ENCODE measurements around the gene ZSCAN22. TPM values are rescaled to one million over a fixed set of nuclear protein-coding genes. Genes with fewer than 3 reads are reported as not detected.

Gene ZSCAN22
- total and polyA plus RNA-seq, 11 donors, result 0.65 to 3.1 (median 1.9) TPM

GRCh38 chr19:58385313-58385890 is 58.6 kb downstream of the ZSCAN22 start:
- Histone ChIP-seq H3K4me3 (peak overlapping the region in 8 of 12 donors; percentile 60 to 99 (median 82)), H3K9me3 (no peaks in the 10 kb centered on the region), H3K36me3 (peaks cover 0 to 25% (median 23%) of the 10 kb centered on the region in 9 donors), H3K27ac (peak overlapping the region in 7 of 12 donors; percentile 90 to 98 (median 96)), H3K4me1 (peaks cover 5 to 44% (median 34%) of the 10 kb centered on the region in 12 donors), H3K27me3 (no peaks in the 10 kb centered on the region)
- TF ChIP-seq POLR2A (IDR thresholded peaks at IDR 0.05) (no peak), CTCF (IDR thresholded peaks at IDR 0.05) (no peak)
- no peak for ATAC-seq
- no peak for DNase-seq
- intact Hi-C loops (cut with DNase I), result no loop called here
- WGBS, 4 donors, result 87 to 93% (median 88%) methylated on average over 8 to 9 of the region's 9 CpGs

DNA sequence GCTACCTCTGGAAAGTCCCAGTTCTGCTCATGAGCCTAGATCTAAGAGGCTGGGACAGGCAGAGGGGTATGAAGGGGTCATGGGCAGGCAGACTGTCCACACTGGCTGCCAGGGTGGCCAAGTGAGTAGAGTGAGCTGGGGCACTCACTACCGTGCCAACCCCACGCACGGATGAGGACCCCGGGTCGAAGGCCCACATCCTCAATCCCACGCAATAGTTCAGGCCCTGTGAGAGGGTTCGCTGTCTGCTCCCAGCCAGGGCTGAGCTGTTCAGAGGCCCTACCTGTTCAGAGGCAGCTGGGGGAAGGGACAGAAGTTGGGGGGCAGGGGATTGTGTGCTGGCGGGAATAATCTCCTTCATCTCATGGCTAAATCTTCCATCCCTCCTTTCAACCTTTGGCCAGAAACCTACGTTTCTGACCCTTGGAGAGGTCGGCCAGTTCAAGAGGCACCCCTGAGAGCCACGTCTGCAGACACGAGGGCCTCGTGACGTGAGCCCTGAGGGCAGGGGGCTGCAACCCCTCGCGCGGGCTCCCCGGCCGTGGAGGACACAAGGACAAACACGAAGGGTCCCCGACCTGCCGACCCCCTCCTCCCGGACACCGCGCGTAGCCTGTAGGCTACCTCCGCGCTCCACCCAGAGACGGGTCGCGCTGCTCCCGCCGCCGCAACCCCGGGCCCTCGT is 59.2 kb downstream of the ZSCAN22 start:
- peak overlapping the region; percentile 81 to 99 (median 97) for H3K27ac ChIP-seq
- ATAC-seq (peak in 3 of 4 donors; percentile 1 to 24 (median 13)), DNase-seq (peak in 1 of 5 donors; percentile 53)
- H3K4me3 ChIP-seq, result peak overlapping the region; percentile 60 to 99 (median 77)
- peaks cover 0 to 31% (median 29%) of the 10 kb centered on the region in 9 donors for H3K36me3 ChIP-seq
- no peaks in the 10 kb centered on the region for H3K27me3 ChIP-seq
- peaks cover 5 to 47% (median 34%) of the 10 kb centered on the region in 12 donors for H3K4me1 ChIP-seq
- intact Hi-C loops (cut with DNase I), result loop anchor here in 2 of 10 donors (2.0 kb wide), 2 partner anchors 15 to 59 kb away; partner anchors contain the start of gene ZSCAN22 (in 1 of the 2)
- TF ChIP-seq CTCF (IDR thresholded peaks at IDR 0.05) (no peak), POLR2A (IDR thresholded peaks at IDR 0.05) (no peak)
- WGBS, 4 donors, result 4 to 15% (median 12%) methylated on average over 23 to 36 of the region's 36 CpGs
- no peaks in the 10 kb centered on the region for H3K9me3 ChIP-seq

DNA sequence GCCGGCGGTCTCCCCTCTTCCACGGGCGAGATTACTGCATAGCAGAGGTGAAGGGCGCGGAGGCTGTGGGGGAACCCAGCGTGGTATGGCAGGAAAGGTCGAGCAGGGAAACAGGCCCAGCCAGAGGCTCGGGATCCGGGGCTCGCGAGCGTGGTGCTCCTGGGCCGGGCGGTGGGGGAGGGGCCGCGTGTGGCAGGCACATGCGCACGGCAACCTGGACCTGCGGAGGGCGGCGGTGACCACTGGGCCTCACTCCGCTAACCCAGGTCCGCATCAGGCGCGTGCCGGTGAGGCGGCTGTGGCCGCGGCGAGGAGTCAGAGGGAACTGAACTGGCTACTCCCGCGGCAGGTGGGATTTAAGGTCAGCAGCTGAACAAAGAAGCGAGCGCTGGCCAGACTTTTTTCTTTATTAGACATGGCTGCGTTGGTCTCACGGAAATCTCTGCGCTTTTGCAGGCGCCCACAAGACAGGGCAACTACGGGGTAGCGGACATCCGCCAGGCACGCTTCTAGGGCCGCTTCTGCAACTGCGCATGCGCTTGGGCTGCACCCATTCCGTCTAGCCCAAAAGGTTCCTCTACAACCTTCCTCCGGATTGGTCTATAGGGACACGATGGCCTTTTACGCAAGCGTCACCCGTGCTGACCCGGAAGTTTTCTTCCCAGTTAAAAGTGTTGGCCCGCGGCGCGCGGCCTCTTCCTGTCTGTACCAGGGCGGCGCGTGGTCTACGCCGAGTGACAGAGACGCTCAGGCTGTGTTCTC is 60.0 kb downstream of the ZSCAN22 start, which contains the start of gene RPS5:
Gene RPS5, plus strand, starts transcription at position 694 of the 762 bp plus-strand sequence. CDS start 869 bp downstream, outside the sequence.
- peaks cover 5 to 42% (median 29%) of the 10 kb centered on the region in 12 donors for H3K4me1 ChIP-seq
- H3K36me3 ChIP-seq, result peaks cover 0 to 38% (median 36%) of the 10 kb centered on the region in 9 donors
- peak in 1 of 2 donors; percentile 67 for TF ChIP-seq POLR2A (IDR thresholded peaks at IDR 0.05)
- no peak for TF ChIP-seq CTCF (IDR thresholded peaks at IDR 0.05)
- 0 to 1% (median 0%) methylated on average over 19 to 64 of the region's 64 CpGs for WGBS, 4 donors
- peak within 1 kb of the TSS; percentile 81 to 99 (median 97) for H3K27ac ChIP-seq
- peak within 1 kb of the TSS; percentile 60 to 99 (median 77) for H3K4me3 ChIP-seq
- no peaks in the 10 kb centered on the region for H3K27me3 ChIP-seq
- peak; percentile 97 for DNase-seq
- intact Hi-C loops (cut with DNase I), result loop anchor here in 2 of 10 donors (2.0 kb wide), 2 partner anchors 14 to 60 kb away; partner anchors contain the start of gene ZSCAN22 (in 1 of the 2)
- peak; percentile 95 to 97 (median 96) for ATAC-seq
- H3K9me3 ChIP-seq, result no peaks in the 10 kb centered on the region

Data from heart left ventricle (tissue), 16 donors.